HepG2 (cell line): ENCODE data around the gene PTPA. TPM values are rescaled to one million over a fixed set of nuclear protein-coding genes. Genes with fewer than 3 reads are reported as not detected.

ENCODE experiments used
- ATF3 ChIP-seq: sonication (generic); formaldehyde crosslinking; IDR thresholded peaks from 2 replicates; pipeline ENCODE4 v1.4.0; 2020; ENCODE audit warnings: missing genetic modification reagents
- FOXC1 ChIP-seq: sonication (generic); formaldehyde crosslinking; IDR thresholded peaks from 2 replicates; pipeline ENCODE4 v1.8.0; 2022; ENCODE audit warnings: mild to moderate bottlenecking, missing genetic modification reagents, borderline replicate concordance
- GFI1 ChIP-seq: sonication (generic); formaldehyde crosslinking; IDR thresholded peaks from 2 replicates; pipeline ENCODE4 v1.5.0; 2020; ENCODE audit warnings: missing genetic modification reagents, mild to moderate bottlenecking, borderline replicate concordance
- HOXD1 ChIP-seq: sonication (generic); formaldehyde crosslinking; IDR thresholded peaks from 2 replicates; pipeline ENCODE4 v1.5.0; 2020; ENCODE audit warnings: missing genetic modification reagents
- LRRFIP1 ChIP-seq: sonication (generic); formaldehyde crosslinking; conservative IDR thresholded peaks from 2 replicates; pipeline ENCODE4 v1.4.0; 2020; ENCODE audit warnings: missing genetic modification reagents
- NFIB ChIP-seq: sonication (generic); formaldehyde crosslinking; IDR thresholded peaks from 2 replicates; pipeline ENCODE4 v1.9.0; 2021; ENCODE audit warnings: missing genetic modification reagents, mild to moderate bottlenecking, borderline replicate concordance
- SPEN ChIP-seq: sonication (generic); formaldehyde crosslinking; IDR thresholded peaks from 2 replicates; pipeline ENCODE4 v1.5.1; 2020; ENCODE audit warnings: low read depth, mild to moderate bottlenecking, missing genetic modification reagents
- THRA ChIP-seq: sonication (generic); formaldehyde crosslinking; IDR thresholded peaks from 2 replicates; pipeline ENCODE4 v1.4.0; 2020; ENCODE audit warnings: missing genetic modification reagents, borderline replicate concordance
- ZFP91 ChIP-seq: sonication (generic); formaldehyde crosslinking; IDR thresholded peaks from 2 replicates; pipeline ENCODE4 v1.9.0; 2022; ENCODE audit warnings: missing genetic modification reagents, mild to moderate bottlenecking, borderline replicate concordance
- ZKSCAN1 ChIP-seq: fragments of 150-350 bp; IDR thresholded peaks from 2 replicates; pipeline ENCODE4 v1.6.1; 2014; ENCODE audit warnings: low read length
- ZNF326 ChIP-seq: sonication (generic); formaldehyde crosslinking; IDR thresholded peaks from 2 replicates; pipeline ENCODE4 v1.4.0; 2020; ENCODE audit warnings: missing genetic modification reagents, borderline replicate concordance
- ZNF329 ChIP-seq: sonication (generic); formaldehyde crosslinking; IDR thresholded peaks from 2 replicates; pipeline ENCODE4 v1.9.0; 2021; ENCODE audit warnings: low read depth, mild to moderate bottlenecking, missing genetic modification reagents
- ZNF564 ChIP-seq: sonication (generic); formaldehyde crosslinking; IDR thresholded peaks from 2 replicates; pipeline ENCODE4 v1.8.1; 2023; ENCODE audit warnings: mild to moderate bottlenecking, missing genetic modification reagents
- ZNF577 ChIP-seq: sonication (generic); formaldehyde crosslinking; IDR thresholded peaks from 2 replicates; pipeline ENCODE4 v1.4.0; 2020; ENCODE audit warnings: mild to moderate bottlenecking, low read depth, missing genetic modification reagents, borderline replicate concordance
- ZNF646 ChIP-seq: sonication (generic); formaldehyde crosslinking; IDR thresholded peaks from 2 replicates; pipeline ENCODE4 v1.9.0; 2021; ENCODE audit warnings: mild to moderate bottlenecking, missing genetic modification reagents
- ZNF672 ChIP-seq: sonication (generic); formaldehyde crosslinking; IDR thresholded peaks from 2 replicates; pipeline ENCODE4 v1.8.1; 2022; ENCODE audit warnings: missing genetic modification reagents
- polyA plus RNA-seq, 8 experiments: library from polyadenylated mRNA; depleted of rRNA in 3 of 8; stranded (reverse) in 7 of 8; unstranded in 1 of 8; fragments of >200 nt; fragmentation: Illumina TruSeq in 4 of 8; extraction: Trizol in 4 of 8; gene quantifications; 2 replicates each; pipeline versions ENCODE4 v1.2.1 to v1.2.3, GENCODE V29; 2011 to 2016; ENCODE audit warnings: low read depth in 4 of 8, missing spikeins in 1 of 8, mixed read lengths in 1 of 8; ENCODE audit not compliant: insufficient read depth in 1 of 8
- total RNA-seq, 5 experiments: library from RNA; depleted of rRNA; stranded (reverse); fragments of >200 nt; fragmentation: Illumina TruSeq; extraction: Trizol; gene quantifications; 2 replicates each; pipeline ENCODE4 v1.2.3, GENCODE V29; 2016; ENCODE audit warnings: low read depth in 1 of 5

PTPA gene
- total and polyA plus RNA-seq, 2 of the 13 experiments (the other 11 are each of a cell fraction or from before 2014, with no cell fraction given): 79.3 to 105 TPM

- TF ChIP-seq THRA (CRISPR knock-in tag) (peak; percentile 17; the same call in 1 of the 2 replicates), ZNF329 (CRISPR knock-in tag) (peak; percentile 23; the same call in 1 of the 2 replicates), SPEN (CRISPR knock-in tag) (peak; percentile 45; the same call in 1 of the 2 replicates), ZNF326 (no peak), ATF3 (CRISPR knock-in tag) (no peak), ZNF672 (no peak), HOXD1 (CRISPR knock-in tag) (peak; percentile 6; the same call in 1 of the 2 replicates), ZNF577 (no peak), ZKSCAN1 (no peak), FOXC1 (CRISPR knock-in tag) (peak; percentile 60; the same call in 1 of the 2 replicates), GFI1 (CRISPR knock-in tag) (no peak; the same call in 1 of the 2 replicates), ZNF564 (peak; percentile 34), ZNF646 (CRISPR knock-in tag) (no peak), ZFP91 (CRISPR knock-in tag) (no peak; the same call in 1 of the 2 replicates), NFIB (CRISPR knock-in tag) (no peak), LRRFIP1 (CRISPR knock-in tag) (no peak)
Observed at GRCh38 chr9:129110740-129111527, at the start of gene PTPA, which contains the start of gene CRAT (continued).
